Gastroesophageal sphincter (tissue), 4 donors: ENCODE measurements around the gene ZBTB40. TPM values are rescaled to one million over a fixed set of nuclear protein-coding genes. Genes with fewer than 3 reads are reported as not detected.

Experiments
- ATAC-seq: fragments of 150-250 bp; one replicate; pipeline ENCODE4 v1.9.1; 2016; ENCODE audit warnings: mild to moderate bottlenecking, moderate library complexity
- H3K27ac ChIP-seq, 4 donors: fragments of 200-600 bp; sonication (generic) in 3 of 4; 1 replicate in 3 of 4; 2 replicates in 1 of 4; pipeline ENCODE4 v1.5.1; 2016 to 2019
- H3K27me3 ChIP-seq: fragments of 200-600 bp; sonication (generic); one replicate; pipeline ENCODE4 v1.5.1; 2019
- H3K36me3 ChIP-seq, 2 donors: fragments of 200-600 bp; sonication (generic); one replicate each; pipeline ENCODE4 v1.5.1; 2019; ENCODE audit warnings: control low read depth in 1 of 2
- H3K4me1 ChIP-seq, 3 donors: fragments of 200-600 bp; sonication (generic); 1 replicate in 2 of 3; 2 replicates in 1 of 3; pipeline ENCODE4 v1.5.1; 2016 to 2019; ENCODE audit warnings: control low read depth in 2 of 3
- H3K4me3 ChIP-seq, 2 donors: fragments of 200-600 bp; sonication (generic); one replicate each; pipeline ENCODE4 v1.5.1; 2019; ENCODE audit warnings: mild to moderate bottlenecking in 1 of 2, moderate library complexity in 1 of 2
- H3K9me3 ChIP-seq, 3 donors: fragments of 200-600 bp; sonication (generic); one replicate each; pipeline ENCODE4 v1.5.1; 2017 to 2019; ENCODE audit warnings: control low read depth in 2 of 3
- CTCF ChIP-seq, 4 experiments: fragments of 200-600 bp in 2 of 4; fragments of 450-650 bp in 2 of 4; sonication (generic) in 1 of 4; IDR thresholded peaks; one replicate each; pipeline ENCODE4 v1.5.1; 2017 to 2019; ENCODE audit warnings: antibody characterized with exemption in 4 of 4, mild to moderate bottlenecking in 2 of 4, moderate library complexity in 2 of 4
- EP300 ChIP-seq: sonication (generic); formaldehyde crosslinking; IDR thresholded peaks from one replicate; pipeline ENCODE4 v1.6.1; 2017; ENCODE audit warnings: antibody characterized with exemption, mild to moderate bottlenecking
- POLR2A ChIP-seq, 2 donors: fragments of 450-650 bp; IDR thresholded peaks; one replicate each; pipeline ENCODE4 v1.6.1; 2017; ENCODE audit warnings: antibody characterized with exemption in 2 of 2, mild to moderate bottlenecking in 2 of 2, moderate library complexity in 1 of 2
- POLR2AphosphoS5 ChIP-seq: sonication (generic); formaldehyde crosslinking; IDR thresholded peaks from one replicate; pipeline ENCODE4 v1.6.1; 2017; ENCODE audit warnings: antibody characterized with exemption
- WGBS, 2 donors: methylation state at CpG; one replicate each; pipeline ENCODE4 v1.1.5; 2018; ENCODE audit warnings: low coverage in 1 of 2; 5-methylcytosine and 5-hydroxymethylcytosine counted together
- total RNA-seq, 4 donors: library from RNA; depleted of rRNA; stranded (reverse); fragments of >200 nt; gene quantifications; one replicate each; pipeline ENCODE4 v1.1.0, GENCODE V29; 2016

ZBTB40 gene
- total RNA-seq, 4 donors from 2014 or later = 13.8 to 28.2 (median 18.4) TPM

- H3K27me3 ChIP-seq = no peaks in the 10 kb centered on the region
- TF ChIP-seq CTCF (IDR thresholded peaks at IDR 0.05) (no peak), POLR2AphosphoS5 (no peak), EP300 (no peak), POLR2A (IDR thresholded peaks at IDR 0.05) (no peak)
- H3K9me3 ChIP-seq = no peaks in the 10 kb centered on the region
- H3K4me1 ChIP-seq = peaks cover 0 to 37% (median 0%) of the 10 kb centered on the region in 3 donors
- no peak overlapping the region for H3K4me3 ChIP-seq
- no peak for ATAC-seq
- no peaks in the 10 kb centered on the region for H3K36me3 ChIP-seq
- no peak overlapping the region for H3K27ac ChIP-seq
- WGBS, 2 donors = 78 to 100% methylated on average over 2 of the region's 2 CpGs
Measured at GRCh38 chr1:22472596-22472995, 20.9 kb downstream of the ZBTB40 start.

- no peak overlapping the region for H3K27ac ChIP-seq
- TF ChIP-seq POLR2AphosphoS5 = no peak
- no peak overlapping the region for H3K4me3 ChIP-seq
- H3K36me3 ChIP-seq = no peaks in the 10 kb centered on the region
- 100% methylated on average over 2 to 4 of the region's 4 CpGs for WGBS, 2 donors
- no peaks in the 10 kb centered on the region for H3K9me3 ChIP-seq
- no peaks in the 10 kb centered on the region for H3K27me3 ChIP-seq
- no peak for ATAC-seq
- H3K4me1 ChIP-seq = peaks cover 0 to 37% (median 0%) of the 10 kb centered on the region in 3 donors
Measured at GRCh38 chr1:22473952-22474351, 22.3 kb downstream of the ZBTB40 start.

- ATAC-seq = no peak
- Histone ChIP-seq H3K9me3 (no peaks in the 10 kb centered on the region), H3K36me3 (no peaks in the 10 kb centered on the region), H3K27me3 (no peaks in the 10 kb centered on the region), H3K4me1 (peaks cover 0 to 16% (median 0%) of the 10 kb centered on the region in 3 donors), H3K27ac (no peak overlapping the region), H3K4me3 (no peak overlapping the region)
- WGBS, 2 donors = 76 to 90% methylated on average over 4 to 5 of the region's 5 CpGs
- no peak for TF ChIP-seq POLR2AphosphoS5
- TF ChIP-seq EP300 = no peak
- no peak for TF ChIP-seq POLR2A (IDR thresholded peaks at IDR 0.05)
- no peak for TF ChIP-seq CTCF (IDR thresholded peaks at IDR 0.05)
Measured at GRCh38 chr1:22476566-22476965, 24.9 kb downstream of the ZBTB40 start.

GRCh38 chr1:22483121-22483520 is 31.5 kb downstream of the ZBTB40 start:
- Histone ChIP-seq H3K4me1 (peaks cover 0 to 7% (median 0%) of the 10 kb centered on the region in 3 donors), H3K27me3 (no peaks in the 10 kb centered on the region), H3K36me3 (no peaks in the 10 kb centered on the region), H3K4me3 (no peak overlapping the region), H3K9me3 (no peaks in the 10 kb centered on the region), H3K27ac (no peak overlapping the region)
- TF ChIP-seq POLR2A (IDR thresholded peaks at IDR 0.05) = no peak
- TF ChIP-seq CTCF (IDR thresholded peaks at IDR 0.05) = no peak
- TF ChIP-seq EP300 = no peak
- TF ChIP-seq POLR2AphosphoS5 = no peak
- ATAC-seq = no peak
- 75 to 94% methylated on average over 2 of the region's 2 CpGs for WGBS, 2 donors

- H3K4me1 ChIP-seq = peaks cover 0 to 9% (median 0%) of the 10 kb centered on the region in 3 donors
- peaks cover 0 to 2% of the 10 kb centered on the region in 2 donors for H3K36me3 ChIP-seq
- no peak overlapping the region for H3K27ac ChIP-seq
- WGBS, 2 donors = 91 to 95% methylated on average over 2 of the region's 2 CpGs
- H3K27me3 ChIP-seq = no peaks in the 10 kb centered on the region
- H3K4me3 ChIP-seq = no peak overlapping the region
- H3K9me3 ChIP-seq = no peaks in the 10 kb centered on the region
- TF ChIP-seq POLR2A (IDR thresholded peaks at IDR 0.05) (no peak), POLR2AphosphoS5 (no peak), CTCF (IDR thresholded peaks at IDR 0.05) (no peak), EP300 (no peak)
- ATAC-seq = no peak
Measured at GRCh38 chr1:22484706-22485345, 33.2 kb downstream of the ZBTB40 start.
